Activated B cell treated with CpG ODN at 0.5 μM for 24 hours (primary cell): Measurements from ENCODE around the gene HOXC12. TPM values are rescaled to one million over a fixed set of nuclear protein-coding genes. Genes with fewer than 3 reads are reported as not detected.

Source experiments
- ATAC-seq: fragments of 200-7000 bp; cut with Tn5 transposase; one replicate; pipeline ENCODE4 v1.10.0; 2021; ENCODE audit warnings: low read depth, mild to moderate bottlenecking, moderate library complexity
- CTCF ChIA-PET: fragments of 350-600 bp; sonication (Branson Sonifier 250); formaldehyde crosslinking; loops from one replicate; lab custom pipeline; 2021; ENCODE audit warnings: antibody characterized with exemption; lab: Charles Lee
- POLR2A ChIA-PET: fragments of 350-600 bp; sonication (Branson Sonifier 250); formaldehyde crosslinking; loops from one replicate; lab custom pipeline; 2021; ENCODE audit warnings: antibody characterized with exemption; lab: Charles Lee
- DNase-seq: peaks from one replicate; pipeline ENCODE4 v3.0.0; 2022
- H3K27ac Mint-ChIP-seq: one replicate; pipeline ENCODE4 v1.8.0; 2020; ENCODE audit warnings: mixed read lengths
- H3K27me3 Mint-ChIP-seq: one replicate; pipeline ENCODE4 v1.8.0; 2021; ENCODE audit warnings: mixed read lengths
- H3K36me3 Mint-ChIP-seq: one replicate; pipeline ENCODE4 v1.8.0; 2021; ENCODE audit warnings: low read depth, mixed read lengths
- H3K4me1 Mint-ChIP-seq: one replicate; pipeline ENCODE4 v1.8.0; 2021; ENCODE audit warnings: mixed read lengths
- H3K4me3 Mint-ChIP-seq: one replicate; pipeline ENCODE4 v1.8.0; 2020; ENCODE audit warnings: mild to moderate bottlenecking, mixed read lengths
- H3K9me3 Mint-ChIP-seq: one replicate; pipeline ENCODE4 v1.8.0; 2020; ENCODE audit warnings: mixed read lengths
- intact Hi-C: fragments of 100-400 bp; cut with micrococcal nuclease; formaldehyde crosslinking; loops from one replicate; pipeline ENCODE4 v1.15.1; 2024
- total RNA-seq: library from RNA; stranded (reverse); gene quantifications from 2 replicates; pipeline ENCODE4 v1.2.3, GENCODE V29; 2022
- TF ChIP-seq, protein P1 (sequence below): fragments of 200-600 bp; IDR thresholded peaks from one replicate; pipeline ENCODE4 v1.8.0; 2022; ENCODE audit warnings: antibody characterized with exemption, mild to moderate bottlenecking

HOXC12 gene
- total RNA-seq, 1 donor from 2014 or later = not detected

GRCh38 chr12:53956914-53957536 is 2.3 kb downstream of the HOXC12 start:
- Mint-ChIP-seq H3K9me3 (peaks cover 6% of the 10 kb centered on the region), H3K4me3 (no peak overlapping the region), H3K27ac (no peak overlapping the region), H3K36me3 (no peaks in the 10 kb centered on the region), H3K4me1 (peaks cover 9% of the 10 kb centered on the region), H3K27me3 (peaks cover 73% of the 10 kb centered on the region)
- intact Hi-C loops = no loop called here
- POLR2A ChIA-PET = no interaction called here
- no peak for DNase-seq
- ATAC-seq = no peak
- CTCF ChIA-PET = no interaction called here
- TF ChIP-seq, protein P1, sequence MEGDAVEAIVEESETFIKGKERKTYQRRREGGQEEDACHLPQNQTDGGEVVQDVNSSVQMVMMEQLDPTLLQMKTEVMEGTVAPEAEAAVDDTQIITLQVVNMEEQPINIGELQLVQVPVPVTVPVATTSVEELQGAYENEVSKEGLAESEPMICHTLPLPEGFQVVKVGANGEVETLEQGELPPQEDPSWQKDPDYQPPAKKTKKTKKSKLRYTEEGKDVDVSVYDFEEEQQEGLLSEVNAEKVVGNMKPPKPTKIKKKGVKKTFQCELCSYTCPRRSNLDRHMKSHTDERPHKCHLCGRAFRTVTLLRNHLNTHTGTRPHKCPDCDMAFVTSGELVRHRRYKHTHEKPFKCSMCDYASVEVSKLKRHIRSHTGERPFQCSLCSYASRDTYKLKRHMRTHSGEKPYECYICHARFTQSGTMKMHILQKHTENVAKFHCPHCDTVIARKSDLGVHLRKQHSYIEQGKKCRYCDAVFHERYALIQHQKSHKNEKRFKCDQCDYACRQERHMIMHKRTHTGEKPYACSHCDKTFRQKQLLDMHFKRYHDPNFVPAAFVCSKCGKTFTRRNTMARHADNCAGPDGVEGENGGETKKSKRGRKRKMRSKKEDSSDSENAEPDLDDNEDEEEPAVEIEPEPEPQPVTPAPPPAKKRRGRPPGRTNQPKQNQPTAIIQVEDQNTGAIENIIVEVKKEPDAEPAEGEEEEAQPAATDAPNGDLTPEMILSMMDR = no peak

DNA sequence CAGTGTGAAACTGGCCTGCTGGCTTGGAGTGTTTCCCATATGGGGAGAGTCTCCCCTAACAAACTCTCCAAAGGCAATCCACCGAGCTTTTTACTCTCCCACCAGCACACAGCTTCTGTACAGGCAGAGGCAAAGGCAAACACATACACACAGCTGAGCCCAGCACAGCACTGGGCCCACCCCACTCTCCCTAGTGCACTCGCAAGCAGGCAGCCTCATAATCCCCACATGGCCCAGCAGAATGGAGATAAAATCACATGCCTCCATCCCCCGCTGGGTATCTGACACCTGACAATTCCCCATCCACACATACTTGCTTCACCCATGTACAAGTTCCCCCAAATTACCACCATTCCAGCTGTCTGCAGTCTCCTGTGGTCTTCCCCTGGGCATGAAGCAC is 3.4 kb downstream of the HOXC12 start:
- Mint-ChIP-seq H3K4me1 (peaks cover 9% of the 10 kb centered on the region), H3K9me3 (peaks cover 6% of the 10 kb centered on the region), H3K36me3 (no peaks in the 10 kb centered on the region), H3K27me3 (peaks cover 71% of the 10 kb centered on the region), H3K27ac (no peak overlapping the region), H3K4me3 (no peak overlapping the region)
- ChIA-PET CTCF (no interaction called here), POLR2A (no interaction called here)
- TF ChIP-seq, protein P1 = no peak
- intact Hi-C loops = no loop called here
- DNase-seq = no peak
- ATAC-seq = no peak

GRCh38 chr12:53959314-53959713 is 4.6 kb downstream of the HOXC12 start:
- Mint-ChIP-seq H3K4me1 (peaks cover 15% of the 10 kb centered on the region), H3K9me3 (peaks cover 6% of the 10 kb centered on the region), H3K27ac (no peak overlapping the region), H3K4me3 (no peak overlapping the region), H3K27me3 (peaks cover 71% of the 10 kb centered on the region), H3K36me3 (no peaks in the 10 kb centered on the region)
- TF ChIP-seq, protein P1 = no peak
- ChIA-PET CTCF (interaction anchor here (1.1 to 1.2 kb wide), 2 partner anchors 73 to 74 kb away, joined by 3 to 4 read pairs; partner anchors contain the start of gene HOXC5), POLR2A (no interaction called here)
- intact Hi-C loops = no loop called here
- DNase-seq (no peak), ATAC-seq (no peak)

DNA sequence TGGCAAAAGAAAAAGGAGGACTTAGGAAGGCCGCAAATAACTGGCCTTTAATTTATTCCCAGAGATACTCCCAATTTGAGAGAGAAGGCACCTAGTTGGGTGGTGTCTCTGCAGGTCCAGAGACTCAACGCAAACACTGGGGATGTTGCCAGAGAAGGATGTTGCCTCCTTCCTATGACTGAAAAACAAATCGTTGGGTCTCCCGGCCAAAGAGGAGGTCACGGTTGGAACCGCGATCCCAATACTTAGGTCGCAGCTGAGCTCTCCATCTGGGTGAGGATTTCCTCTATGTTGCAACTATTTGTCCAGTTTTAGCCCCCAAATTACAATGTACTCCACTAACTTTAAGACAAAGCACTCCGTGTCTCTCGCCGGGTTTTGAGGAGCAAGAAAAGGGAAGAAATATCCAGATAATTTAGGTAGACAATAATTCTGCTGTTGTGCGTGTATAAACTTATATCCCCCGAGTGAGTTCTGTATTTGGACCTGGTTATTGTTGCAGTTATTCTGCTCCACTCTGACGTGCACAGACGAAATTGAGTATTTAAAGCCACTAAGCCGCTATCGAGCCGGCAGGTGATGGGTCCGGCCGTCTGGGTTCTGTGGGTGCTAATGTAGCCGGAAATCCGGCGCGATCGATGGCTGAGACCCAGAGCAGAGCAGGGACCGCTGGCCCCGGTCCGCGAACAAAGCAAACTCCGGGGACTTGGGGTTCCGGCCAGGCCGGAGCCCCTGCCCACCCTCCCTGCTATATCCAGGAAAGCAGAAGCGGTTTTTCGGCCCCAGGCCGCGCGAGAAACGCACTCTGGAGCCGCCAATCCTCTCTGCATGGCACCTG is 5.7 kb downstream of the HOXC12 start:
- DNase-seq = no peak
- H3K36me3 Mint-ChIP-seq = no peaks in the 10 kb centered on the region
- H3K4me3 Mint-ChIP-seq = peak overlapping the region; percentile 6
- H3K9me3 Mint-ChIP-seq = peaks cover 7% of the 10 kb centered on the region
- TF ChIP-seq, protein P1 = no peak
- no peak for ATAC-seq
- POLR2A ChIA-PET = no interaction called here
- peaks cover 20% of the 10 kb centered on the region for H3K4me1 Mint-ChIP-seq
- CTCF ChIA-PET = no interaction called here
- H3K27ac Mint-ChIP-seq = peak overlapping the region; percentile 16
- peaks cover 78% of the 10 kb centered on the region for H3K27me3 Mint-ChIP-seq
- intact Hi-C loops = loop anchor here (2.0 to 10.0 kb wide), 3 partner anchors 14 to 266 kb away; partner anchors contain the start of genes HOTAIR and HOXC5
